Erythroblast (primary cell): ENCODE data around the gene PIK3R3.
A peak's percentile ranks its signal among the peaks of the same experiment; 100 is the strongest.
"Not testable (repeated sequence)": the region's sequence is repeated elsewhere in the genome, so short reads cannot be mapped to it uniquely, and the experiment has no call there.

Experiments used
- DNase-seq, 2 experiments: peaks; one replicate each; lab custom pipeline; 2025; lab: John Stamatoyannopoulos, UW
- GATA1 ChIP-seq: IDR thresholded peaks from 2 replicates; pipeline ENCODE4 v1.6.1; 2011; ENCODE audit warnings: low read depth, mild to moderate bottlenecking, control low read depth, low read length, moderate library complexity
- POLR2A ChIP-seq: IDR thresholded peaks from 2 replicates; pipeline ENCODE4 v1.6.1; 2011; ENCODE audit warnings: mild to moderate bottlenecking, low read length

PIK3R3 gene

DNA sequence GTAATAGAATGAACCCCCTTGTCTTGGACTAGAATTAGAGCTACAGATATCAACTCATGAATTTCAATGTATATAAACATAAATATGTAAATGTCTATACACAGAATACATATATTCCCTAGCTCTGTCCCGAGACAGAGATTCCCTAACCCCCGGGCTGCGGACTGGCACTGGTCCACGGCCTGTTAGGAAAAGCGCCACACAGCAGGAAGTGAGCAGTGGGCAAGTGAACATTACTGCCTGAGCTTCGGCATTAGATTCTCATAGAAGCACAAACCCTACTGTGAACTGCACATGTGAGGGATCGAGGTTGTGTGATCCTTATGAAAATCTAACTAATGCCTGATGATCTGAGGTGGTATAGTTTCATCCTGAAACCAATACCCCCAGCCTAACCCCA lies 51.2 kb downstream of the PIK3R3 start:
- TF ChIP-seq POLR2A (no peak), GATA1 (no peak)
- no peak for DNase-seq

DNA sequence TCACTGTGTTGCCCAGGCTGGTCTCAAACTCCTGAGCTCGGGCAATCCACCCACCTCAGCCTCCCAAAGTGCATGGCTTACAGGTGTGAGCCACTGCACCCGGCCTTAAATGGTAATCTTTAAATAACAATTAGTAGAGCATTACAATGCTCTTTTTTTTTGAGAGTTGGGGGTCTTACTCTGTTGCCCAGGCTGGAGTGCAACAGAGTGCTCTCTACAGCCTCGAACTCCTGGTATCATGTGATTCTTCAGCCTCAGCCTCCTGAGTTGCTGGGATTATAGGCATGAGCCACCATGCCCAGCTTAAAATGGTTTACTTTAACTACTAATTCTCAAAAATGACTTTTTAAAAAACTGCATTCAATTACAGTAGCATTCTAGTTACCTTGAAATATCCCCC lies 52.2 kb downstream of the PIK3R3 start:
- no peak for DNase-seq
- no peak for TF ChIP-seq POLR2A
- TF ChIP-seq GATA1: no peak

DNA sequence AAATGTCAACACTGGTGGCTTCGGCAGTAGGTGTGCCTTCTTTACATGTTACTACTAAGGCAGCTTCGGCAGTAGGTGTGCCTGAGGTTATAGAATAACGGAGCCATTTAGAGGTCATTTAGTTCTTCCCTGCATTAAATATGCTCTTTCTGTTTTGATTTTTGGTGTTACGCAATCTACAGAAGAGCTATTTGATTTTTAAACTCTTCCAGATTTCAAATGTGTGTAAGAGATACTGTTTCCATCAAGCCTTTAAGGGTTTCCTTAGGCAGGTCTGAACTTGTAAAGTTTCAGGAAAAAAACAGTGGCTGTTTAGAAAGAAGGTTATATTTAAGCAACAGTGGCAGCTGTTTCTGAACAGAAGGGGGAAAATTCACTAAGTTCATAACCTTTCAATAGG lies 54.8 kb downstream of the PIK3R3 start:
- no peak for DNase-seq
- TF ChIP-seq GATA1 (no peak), POLR2A (no peak)

- TF ChIP-seq POLR2A: no peak
- no peak for TF ChIP-seq GATA1
- no peak for DNase-seq
Observed at GRCh38 chr1:46076343-46076742, 56.1 kb downstream of the PIK3R3 start.

DNA sequence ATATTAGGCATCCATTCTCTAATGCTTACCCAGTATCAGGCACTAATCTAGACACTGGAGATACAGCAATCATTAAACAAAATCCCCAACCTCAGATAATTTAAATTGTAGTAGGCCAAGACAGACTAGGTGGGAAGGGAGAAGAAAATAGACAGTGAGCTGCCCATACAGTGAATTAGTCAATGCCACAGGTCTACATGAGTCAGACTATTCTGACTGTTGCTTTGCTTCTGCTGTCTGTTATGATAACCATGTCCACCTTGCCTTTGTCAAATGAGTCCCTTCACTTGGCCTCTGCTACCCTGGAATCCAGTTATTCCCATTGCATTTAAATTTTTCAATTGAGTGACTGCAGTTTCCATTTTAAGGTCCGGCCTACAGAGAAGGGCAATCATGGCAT lies 59.5 kb downstream of the PIK3R3 start:
- TF ChIP-seq GATA1 (no peak), POLR2A (no peak)
- DNase-seq: no peak

GRCh38 chr1:46070164-46070814 lies 62.1 kb downstream of the PIK3R3 start:
- no peak for DNase-seq
- no peak for TF ChIP-seq POLR2A
- no peak for TF ChIP-seq GATA1

- no peak for DNase-seq
- TF ChIP-seq GATA1 (no peak), POLR2A (no peak)
Observed at GRCh38 chr1:46068525-46068924, 63.9 kb downstream of the PIK3R3 start.

- no peak for DNase-seq
- no peak for TF ChIP-seq POLR2A
- TF ChIP-seq GATA1: no peak
Observed at GRCh38 chr1:46067652-46068051, 64.8 kb downstream of the PIK3R3 start.

- no peak for TF ChIP-seq POLR2A
- TF ChIP-seq GATA1: no peak
- peak in 1 of 2 experiments; percentile 32 for DNase-seq
Observed at GRCh38 chr1:46065405-46065804, 67.0 kb downstream of the PIK3R3 start.

DNA sequence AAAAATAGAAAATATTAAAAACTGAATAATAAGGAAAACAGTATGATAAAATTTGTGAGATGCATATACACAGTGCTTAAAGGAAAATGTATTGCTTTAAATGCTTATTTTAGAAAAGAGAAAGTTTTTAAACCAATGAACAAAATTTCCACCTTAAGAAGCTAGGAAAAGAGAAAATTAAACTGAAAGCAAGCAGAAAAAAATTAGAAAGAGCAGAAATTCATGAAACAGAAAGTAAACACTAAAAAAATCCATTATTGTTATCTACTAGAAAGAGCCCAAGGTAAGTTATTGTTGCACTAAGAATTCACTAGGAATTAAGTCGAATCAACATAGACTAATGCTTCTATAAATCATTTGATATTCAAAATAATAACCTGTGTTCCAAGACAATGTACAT lies 67.7 kb downstream of the PIK3R3 start:
- TF ChIP-seq POLR2A (no peak), GATA1 (no peak)
- no peak for DNase-seq

- peak; percentile 28 to 62 for DNase-seq
- no peak for TF ChIP-seq GATA1
Observed at GRCh38 chr1:46062651-46063319, 69.6 kb downstream of the PIK3R3 start.

- no peak for DNase-seq
- TF ChIP-seq POLR2A (no peak), GATA1 (no peak)
Observed at GRCh38 chr1:46061146-46061545, 71.3 kb downstream of the PIK3R3 start.

- no peak for DNase-seq
- TF ChIP-seq POLR2A (no peak), GATA1 (no peak)
Observed at GRCh38 chr1:46058936-46059335, 73.5 kb downstream of the PIK3R3 start.

- no peak for DNase-seq
- TF ChIP-seq GATA1: no peak
- TF ChIP-seq POLR2A: no peak
Observed at GRCh38 chr1:46057781-46058180, 74.6 kb downstream of the PIK3R3 start.

- DNase-seq: not testable (repeated sequence)
Observed at GRCh38 chr1:46057215-46057614, 75.2 kb downstream of the PIK3R3 start.
